ENCODE results near the gene HGFAC.

DNA sequence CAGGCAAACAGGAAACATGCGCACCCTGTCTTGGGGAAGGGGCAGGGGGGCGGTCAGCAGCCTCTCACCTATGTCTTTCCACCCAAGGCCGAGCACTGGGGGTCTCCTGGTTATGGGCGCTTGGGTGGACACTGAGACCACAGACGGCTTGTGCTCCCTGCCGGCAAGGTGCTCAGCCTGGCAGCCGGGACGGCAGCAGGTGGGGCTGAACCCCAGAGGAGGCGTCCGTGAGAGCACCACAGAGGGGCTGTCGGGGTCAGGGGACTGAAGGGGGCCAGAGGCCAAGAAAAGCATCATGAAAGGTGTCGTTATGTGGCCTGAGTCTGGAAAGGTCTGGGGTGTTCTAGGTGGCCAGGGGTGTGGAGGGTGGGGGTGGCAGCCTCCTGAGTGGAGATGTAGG, 40.9 kb downstream of the HGFAC start:
- TF ChIP-seq POLR2AphosphoS5 (IDR thresholded peaks at IDR 0.05; ENCODE audit: borderline replicate concordance, low read depth, low read length): no peak
- no peak for TF ChIP-seq EZH2 (IDR thresholded peaks at IDR 0.05)

Measured in SK-N-MC (cell line).